Adipose tissue (tissue), 3 donors: Measurements from ENCODE around the gene TMEM217. TPM values are rescaled to one million over a fixed set of nuclear protein-coding genes. Genes with fewer than 3 reads are reported as not detected.

Experiments
- H3K27ac ChIP-seq: one replicate; pipeline ENCODE4 v1.5.1; 2013; ENCODE audit warnings: low read depth, low read length
- WGBS, 3 donors: extraction: QIAGEN DNeasy Blood & Tissue Kit; methylation state at CpG; one replicate each; pipeline ENCODE4 v1.1.7; 2013; 5-methylcytosine and 5-hydroxymethylcytosine counted together
- polyA plus RNA-seq, 3 donors: library from polyadenylated mRNA; stranded (reverse); fragments of 200-250 nt; gene quantifications; one replicate each; pipeline ENCODE4 v1.2.3, GENCODE V29; 2013
- donor health status: healthy with polysubstance abuse.
- donor health status: Bipolar disorder and iron deficiency.
- donor health status: healthy.

The TMEM217 gene
- polyA plus RNA-seq, 3 donors: 0.22 to 2.6 (median 0.90) TPM

- H3K27ac ChIP-seq: no peak overlapping the region
- WGBS, 3 donors: 91 to 93% (median 93%) methylated on average over 6 of the region's 6 CpGs
Measured at GRCh38 chr6:37230104-37230503, 27.8 kb downstream of the TMEM217 start.

DNA sequence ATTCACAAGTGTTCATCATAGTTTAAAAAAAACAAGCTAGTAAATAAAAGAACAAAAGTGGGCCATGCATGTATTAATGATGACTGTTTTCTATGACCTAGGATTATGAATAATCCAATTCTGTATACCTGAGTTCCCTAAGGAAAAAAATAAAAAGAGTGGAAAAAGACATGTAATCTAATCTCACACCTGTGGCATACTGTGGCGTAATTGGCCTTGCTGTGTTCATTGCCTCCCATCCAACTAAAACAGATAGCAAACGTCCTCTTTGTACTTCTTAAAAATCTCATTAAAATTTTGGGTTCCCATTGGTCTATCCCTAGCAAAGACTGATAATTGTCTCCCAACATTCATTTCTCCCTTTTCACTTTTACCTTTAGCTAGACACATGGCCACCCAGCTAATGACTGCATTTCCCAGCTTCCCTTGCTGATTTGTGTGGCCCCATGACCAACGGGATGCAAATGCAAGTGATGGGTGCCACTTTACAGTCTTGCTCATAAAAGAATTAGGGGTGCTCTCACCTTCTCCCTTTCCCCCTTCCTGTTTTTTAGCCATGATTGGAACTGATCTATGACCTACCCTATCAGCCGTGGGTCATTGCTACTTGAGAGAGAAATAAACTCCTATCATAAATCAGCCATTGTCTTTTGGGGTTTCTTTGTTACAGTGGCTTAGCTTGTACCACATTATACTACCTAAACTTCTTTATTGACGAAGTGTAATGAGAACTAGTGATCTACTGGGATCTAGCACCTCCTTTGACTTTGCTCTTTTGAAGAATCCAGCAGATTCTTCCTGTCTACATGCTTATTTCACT lies 32.4 kb downstream of the TMEM217 start:
- H3K27ac ChIP-seq: no peak overlapping the region
- 61 to 86% (median 86%) methylated on average over 5 of the region's 5 CpGs for WGBS, 3 donors

DNA sequence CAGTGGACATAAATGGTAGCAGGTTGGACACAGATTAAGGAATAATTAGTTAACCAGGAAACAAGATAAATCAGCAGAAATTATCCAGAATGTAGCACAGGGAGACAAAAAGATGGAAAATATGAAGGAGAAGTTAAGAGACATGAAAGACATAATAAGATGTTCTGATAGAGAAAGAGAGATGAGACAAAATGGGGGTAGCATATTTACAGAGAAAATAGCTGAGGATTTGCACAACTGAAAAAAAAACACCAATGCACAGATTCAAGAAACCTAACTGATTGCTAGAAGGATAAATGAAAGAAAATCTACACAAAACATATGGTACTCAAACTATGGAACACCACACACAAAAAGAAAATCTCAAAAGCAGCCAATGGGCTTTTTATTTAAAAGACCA lies 35.0 kb downstream of the TMEM217 start:
- no peak overlapping the region for H3K27ac ChIP-seq

GRCh38 chr6:37222125-37222967 lies 35.6 kb downstream of the TMEM217 start:
- no peak overlapping the region for H3K27ac ChIP-seq
- WGBS, 3 donors: 0 to 1% (median 1%) methylated on average over 38 to 39 of the region's 39 CpGs

DNA sequence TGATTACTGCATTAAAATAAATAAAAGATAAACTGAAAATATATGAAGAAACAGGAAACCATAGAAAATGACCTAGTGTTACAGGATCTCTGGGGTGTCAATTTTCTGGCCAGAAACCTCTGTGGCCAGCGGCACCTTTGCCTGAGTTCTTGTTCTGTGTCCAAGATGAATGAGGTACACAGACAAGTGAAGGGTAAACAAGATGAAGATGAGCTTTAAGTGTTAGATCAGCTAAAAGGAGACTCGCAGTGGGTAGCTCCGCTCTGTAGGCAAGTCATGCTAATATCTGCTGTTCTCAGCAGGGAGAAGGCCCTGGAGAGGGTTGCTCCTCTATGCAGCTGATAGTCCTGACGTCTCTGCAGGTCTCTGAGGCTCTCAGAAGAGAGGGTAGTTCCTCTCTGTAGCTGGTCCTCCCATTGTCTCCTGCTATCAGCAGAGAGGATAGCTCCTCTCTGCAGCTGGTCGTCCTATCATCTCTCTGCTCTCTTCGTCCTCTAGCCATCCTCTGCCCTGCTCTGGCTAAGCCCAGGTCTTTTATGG lies 36.3 kb downstream of the TMEM217 start:
- no peak overlapping the region for H3K27ac ChIP-seq
- WGBS, 3 donors: 50 to 59% (median 54%) methylated on average over 6 of the region's 6 CpGs

GRCh38 chr6:37218511-37218910 lies 39.4 kb downstream of the TMEM217 start:
- WGBS, 3 donors: 69 to 82% (median 69%) methylated on average over 8 of the region's 8 CpGs
- H3K27ac ChIP-seq: no peak overlapping the region

GRCh38 chr6:37218061-37218460 lies 39.9 kb downstream of the TMEM217 start:
- 94% methylated on average over 6 of the region's 6 CpGs for WGBS, 3 donors
- H3K27ac ChIP-seq: no peak overlapping the region

DNA sequence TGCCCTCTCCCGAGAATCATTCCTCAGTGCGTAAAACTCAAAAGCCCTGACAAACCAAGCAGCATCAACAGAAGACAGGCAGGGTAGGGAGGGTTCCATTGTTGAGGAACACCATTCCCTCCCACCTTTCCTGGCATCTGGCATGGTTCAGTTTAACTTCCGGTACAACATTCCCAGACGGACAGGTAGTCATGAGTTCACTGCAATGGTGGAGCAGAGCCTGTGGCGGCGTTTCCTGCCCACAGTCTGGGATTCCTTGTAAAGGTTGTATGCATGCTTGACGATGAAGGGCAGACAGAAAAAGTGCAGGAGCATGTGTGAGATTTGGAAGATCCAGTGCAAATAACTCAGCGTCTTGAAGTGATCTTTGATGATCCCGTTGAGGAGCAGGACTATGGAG lies 45.7 kb downstream of the TMEM217 start:
- no peak overlapping the region for H3K27ac ChIP-seq
- WGBS, 3 donors: 81 to 86% (median 85%) methylated on average over 9 of the region's 9 CpGs

GRCh38 chr6:37210313-37210968 lies 47.5 kb downstream of the TMEM217 start:
- no peak overlapping the region for H3K27ac ChIP-seq
- 59 to 65% (median 62%) methylated on average over 7 of the region's 7 CpGs for WGBS, 3 donors

- WGBS, 3 donors: 77 to 88% (median 86%) methylated on average over 12 of the region's 12 CpGs
- no peak overlapping the region for H3K27ac ChIP-seq
Measured at GRCh38 chr6:37209461-37210205, 48.3 kb downstream of the TMEM217 start.

GRCh38 chr6:37208793-37209192 lies 49.2 kb downstream of the TMEM217 start:
- WGBS, 3 donors: 90 to 94% (median 94%) methylated on average over 7 of the region's 7 CpGs
- no peak overlapping the region for H3K27ac ChIP-seq

DNA sequence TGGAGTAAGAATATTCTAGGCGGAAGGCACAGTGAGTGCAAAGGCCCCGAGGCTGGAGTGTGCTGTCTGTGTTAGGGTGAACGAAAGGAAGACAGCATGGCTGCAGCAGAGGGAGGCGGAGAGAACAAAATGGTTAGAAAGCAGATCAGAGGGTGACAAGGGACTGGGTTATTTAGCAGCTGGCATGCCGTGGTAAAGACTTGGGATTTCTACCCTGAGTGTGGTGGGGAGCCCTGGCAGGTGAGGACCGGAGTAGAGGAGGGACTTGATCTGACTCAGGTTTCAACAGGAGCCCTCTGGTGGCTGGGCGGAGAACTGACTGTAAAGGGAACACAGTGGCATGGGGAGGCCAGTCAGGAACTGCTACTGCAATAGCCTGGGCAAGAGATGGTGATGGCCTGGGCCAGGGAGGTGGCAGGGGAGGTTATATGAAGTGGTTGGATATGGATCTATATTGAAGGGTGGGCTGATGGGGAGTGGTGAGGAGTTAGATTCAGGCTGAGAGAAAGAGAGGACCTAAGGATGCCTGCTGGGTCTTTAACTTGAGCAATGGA lies 50.0 kb downstream of the TMEM217 start:
- WGBS, 3 donors: 62 to 65% (median 63%) methylated on average over 7 of the region's 7 CpGs
- no peak overlapping the region for H3K27ac ChIP-seq

DNA sequence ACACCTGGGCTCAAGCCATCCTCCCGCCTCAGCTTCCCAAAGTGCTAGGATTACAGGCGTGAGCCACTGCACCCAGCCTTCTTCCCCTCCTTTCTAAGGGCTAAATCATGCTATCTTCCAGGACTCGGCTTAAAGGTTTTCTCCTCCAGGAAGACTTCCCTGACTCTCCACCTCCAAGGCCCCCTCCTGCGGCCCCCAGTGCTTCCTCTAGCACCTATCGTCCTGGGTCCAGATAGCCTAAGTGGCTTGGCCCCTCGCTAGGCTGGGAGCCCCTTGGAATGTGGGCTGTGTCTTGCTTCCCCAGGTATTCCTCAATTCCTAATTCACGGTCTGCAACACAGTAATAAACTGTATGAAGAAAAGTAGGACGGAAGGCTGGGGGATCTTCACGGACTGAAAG lies 51.3 kb downstream of the TMEM217 start:
- H3K27ac ChIP-seq: no peak overlapping the region
- 91 to 94% (median 92%) methylated on average over 9 of the region's 9 CpGs for WGBS, 3 donors

DNA sequence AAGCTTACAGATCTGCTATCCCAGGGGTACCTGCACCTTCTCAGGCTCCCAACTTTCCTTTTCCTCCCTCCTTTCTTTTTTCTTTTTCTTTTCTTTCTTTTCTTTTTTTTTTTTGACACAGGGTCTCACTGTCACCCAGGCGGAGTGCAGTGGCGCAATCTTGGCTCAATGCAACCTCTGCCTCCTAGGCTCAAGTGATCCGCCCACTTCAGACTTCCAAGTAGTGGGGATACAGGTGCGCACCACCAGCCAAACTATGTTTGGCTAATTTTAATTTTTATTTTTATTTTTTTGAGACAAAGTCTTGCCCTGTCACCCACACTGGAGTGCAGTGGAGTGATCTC lies 52.0 kb downstream of the TMEM217 start:
- WGBS, 3 donors: 61 to 92% (median 79%) methylated on average over 3 to 4 of the region's 4 CpGs

GRCh38 chr6:37205175-37205996 lies 52.6 kb downstream of the TMEM217 start:
- 64 to 77% (median 65%) methylated on average over 13 of the region's 13 CpGs for WGBS, 3 donors
- no peak overlapping the region for H3K27ac ChIP-seq

More for the DNA sequence above, 52.0 kb downstream of the TMEM217 start:
- no peak overlapping the region for H3K27ac ChIP-seq

DNA sequence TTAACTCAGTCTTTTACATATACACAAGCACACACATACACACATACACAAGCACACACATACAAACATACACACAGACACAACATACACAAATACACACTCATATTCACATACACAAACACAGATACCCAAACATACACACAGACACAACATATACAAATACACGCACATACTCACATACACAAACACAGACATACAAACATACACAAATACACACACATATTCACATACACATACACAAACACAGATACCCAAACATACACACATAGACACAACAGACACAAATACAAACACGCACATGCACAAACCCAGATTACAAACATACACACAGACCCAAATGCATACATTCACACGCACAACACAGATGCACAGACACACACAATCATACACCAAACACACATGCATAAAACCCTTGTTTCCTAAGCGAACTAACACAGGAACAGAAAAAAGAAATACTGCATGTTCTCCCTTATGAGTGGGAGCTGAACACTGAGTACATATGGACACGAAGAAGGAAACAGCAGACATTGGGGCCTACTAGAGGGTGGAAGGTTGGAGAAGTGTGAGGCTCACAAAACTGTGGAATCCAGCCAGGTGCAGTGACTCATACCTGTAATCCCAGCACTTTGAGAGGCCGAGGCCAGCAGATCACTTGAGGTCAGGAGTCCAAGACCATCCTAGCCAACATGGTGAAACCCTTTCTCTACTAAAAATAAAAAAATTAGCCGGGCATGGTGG lies 53.8 kb downstream of the TMEM217 start:
- WGBS, 3 donors: 63 to 81% (median 74%) methylated on average over 7 of the region's 7 CpGs
- no peak overlapping the region for H3K27ac ChIP-seq
